ENCODE data around the gene ZNF132.
"Not testable (repeated sequence)": the region's sequence is repeated elsewhere in the genome, so short reads cannot be mapped to it uniquely, and the experiment has no call there.

Gene ZNF132

GRCh38 chr19:58451358-58452101 is 11.6 kb upstream of the ZNF132 start, which contains the start of gene ZNF324B:
ZNF324B (plus strand) TSS chr19:58451622; CDS start chr19:58453702, 2,080 bp downstream.
- peak within 1 kb of the TSS; percentile 72 to 82 for H3K4me3 ChIP-seq (replicated peaks in 1 of 2; ENCODE audit: low read depth in 2 of 2, low read length in 2 of 2)
- peak; percentile 94 to 95 for DNase-seq (ENCODE audit: low read depth in 2 of 2)
- TF ChIP-seq CTCF (IDR thresholded peaks at IDR 0.05; ENCODE audit: low read depth, low read length): no peak

DNA sequence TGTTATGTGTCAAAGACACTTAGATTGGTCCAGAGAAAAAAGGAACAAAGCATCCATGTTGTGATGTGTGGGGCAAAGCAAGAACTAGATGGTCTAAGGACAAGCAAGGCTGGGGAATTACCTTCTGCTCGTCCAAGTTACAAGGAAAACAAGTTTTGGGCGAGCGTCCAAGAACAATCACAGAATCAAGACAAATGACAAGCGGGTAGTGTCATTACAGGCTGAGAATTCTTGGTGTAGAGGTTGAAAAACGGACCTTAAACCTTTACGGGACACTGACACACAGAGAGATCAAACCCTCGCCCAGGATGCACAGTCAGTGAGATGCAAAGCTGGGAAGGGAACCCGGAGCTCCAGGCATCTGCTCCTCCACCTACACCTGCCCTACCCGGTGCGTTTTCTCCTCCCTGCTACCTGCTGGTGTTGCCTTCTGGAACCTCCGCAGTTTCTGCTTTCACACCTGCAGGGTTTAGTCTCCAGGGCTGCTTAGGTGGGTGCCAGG is 11.0 kb upstream of the ZNF132 start:
- peak overlapping the region; percentile 72 to 82 for H3K4me3 ChIP-seq (replicated peaks in 1 of 2; ENCODE audit: low read depth in 2 of 2, low read length in 2 of 2)
- TF ChIP-seq CTCF (IDR thresholded peaks at IDR 0.05; ENCODE audit: low read depth, low read length): no peak
- no peak for DNase-seq (ENCODE audit: low read depth in 2 of 2)

DNA sequence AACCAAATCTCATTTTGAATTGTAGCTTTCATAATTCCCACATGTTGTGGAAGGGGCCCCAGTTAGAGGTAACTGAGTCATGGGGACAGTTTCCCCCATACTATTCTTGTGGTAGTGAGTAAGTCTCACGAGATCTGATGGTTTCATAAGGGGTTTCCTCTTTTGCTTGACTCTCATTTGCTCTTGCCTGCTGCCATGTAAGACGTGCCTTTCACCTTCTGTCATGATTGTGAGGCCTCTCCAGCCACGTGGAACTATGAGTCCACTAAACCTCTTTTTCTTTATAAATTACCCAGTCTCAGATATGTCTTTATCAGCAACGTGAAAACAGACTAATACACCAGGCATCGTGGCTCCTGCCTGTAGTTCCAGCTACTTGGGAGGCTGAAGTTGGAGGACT is 10.0 kb upstream of the ZNF132 start:
- not testable (repeated sequence) for H3K4me3 ChIP-seq (replicated peaks in 1 of 2; ENCODE audit: low read depth in 2 of 2, low read length in 2 of 2)

DNA sequence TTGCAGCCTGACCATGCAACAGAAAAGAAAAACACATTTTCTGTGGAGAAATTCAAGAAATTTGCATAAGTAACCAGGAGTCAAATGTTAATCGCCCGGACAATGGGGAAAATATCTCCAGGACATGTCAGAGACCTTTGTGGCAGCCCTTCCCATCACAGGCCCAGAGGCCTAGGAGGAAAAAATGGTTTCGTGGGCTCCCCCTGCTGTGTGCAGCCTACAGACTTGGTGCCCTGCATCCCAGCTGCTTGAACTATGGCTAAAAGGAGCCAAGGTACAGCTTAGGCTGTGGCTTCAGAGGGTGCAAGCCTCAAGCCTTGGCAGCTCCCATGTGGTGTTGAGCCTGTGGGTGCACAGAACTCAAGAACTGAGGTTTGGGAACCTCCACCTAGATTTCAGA is 8.9 kb upstream of the ZNF132 start:
- H3K4me3 ChIP-seq (replicated peaks in 1 of 2; ENCODE audit: low read depth in 2 of 2, low read length in 2 of 2): not testable (repeated sequence)

More for the DNA sequence above, 10.0 kb upstream of the ZNF132 start:
- not testable (repeated sequence) for DNase-seq (ENCODE audit: low read depth in 2 of 2)

DNA sequence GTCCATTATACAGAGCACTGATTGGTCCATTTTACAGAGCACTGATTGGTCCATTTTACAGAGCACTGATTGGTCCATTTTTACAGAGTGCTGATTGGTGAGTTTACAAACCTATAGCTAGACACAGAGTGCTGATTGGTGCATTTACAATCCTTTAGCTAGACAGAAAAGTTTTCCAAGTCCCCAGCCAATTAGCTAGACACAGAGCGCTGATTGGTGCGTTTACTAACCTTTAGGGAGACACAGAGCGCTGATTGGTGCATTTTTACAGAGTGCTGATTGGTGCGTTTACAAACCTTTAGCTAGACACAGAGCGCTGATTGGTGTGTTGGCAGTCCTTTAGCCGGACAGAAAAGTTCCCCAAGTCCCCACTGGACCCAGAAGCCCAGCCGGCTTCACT is 3.0 kb upstream of the ZNF132 start:
- H3K4me3 ChIP-seq (replicated peaks in 1 of 2; ENCODE audit: low read depth in 2 of 2, low read length in 2 of 2); DNase-seq (ENCODE audit: low read depth in 2 of 2): not testable (repeated sequence)

More for the DNA sequence above, 8.9 kb upstream of the ZNF132 start:
- DNase-seq (ENCODE audit: low read depth in 2 of 2): not testable (repeated sequence)

DNA sequence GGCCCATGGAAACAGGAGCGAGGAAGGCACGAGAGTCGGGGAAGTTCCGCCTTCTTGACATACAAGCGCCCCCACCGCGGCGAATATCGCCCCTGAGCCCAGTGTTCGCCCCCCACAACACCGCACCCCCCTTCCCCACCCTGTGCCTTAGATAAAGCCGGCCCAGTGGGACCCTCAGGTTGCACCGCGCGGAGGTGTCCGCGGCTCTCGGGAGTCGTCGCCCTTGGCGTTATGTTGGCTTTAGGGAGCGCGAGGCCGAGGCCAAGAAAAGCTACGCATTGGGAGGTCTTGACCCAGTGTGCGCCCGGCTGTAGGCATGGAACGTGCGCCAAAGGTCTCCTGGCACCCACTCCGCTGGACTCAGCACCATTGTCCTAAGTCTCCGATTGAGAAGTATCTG is 603 bp upstream of the ZNF132 start:
- no peak for DNase-seq (ENCODE audit: low read depth in 2 of 2)
- TF ChIP-seq CTCF (IDR thresholded peaks at IDR 0.05; ENCODE audit: low read depth, low read length): no peak
- peak overlapping the region; percentile 72 to 93 for H3K4me3 ChIP-seq (replicated peaks in 1 of 2; ENCODE audit: low read depth in 2 of 2, low read length in 2 of 2)

- no peak for TF ChIP-seq CTCF (IDR thresholded peaks at IDR 0.05; ENCODE audit: low read depth, low read length)
- H3K4me3 ChIP-seq (replicated peaks in 1 of 2; ENCODE audit: low read depth in 2 of 2, low read length in 2 of 2): no peak overlapping the region
- peak; percentile 24 to 26 for DNase-seq (ENCODE audit: low read depth in 2 of 2)
Measured at GRCh38 chr19:58434217-58434616, 5.7 kb downstream of the ZNF132 start.

DNA sequence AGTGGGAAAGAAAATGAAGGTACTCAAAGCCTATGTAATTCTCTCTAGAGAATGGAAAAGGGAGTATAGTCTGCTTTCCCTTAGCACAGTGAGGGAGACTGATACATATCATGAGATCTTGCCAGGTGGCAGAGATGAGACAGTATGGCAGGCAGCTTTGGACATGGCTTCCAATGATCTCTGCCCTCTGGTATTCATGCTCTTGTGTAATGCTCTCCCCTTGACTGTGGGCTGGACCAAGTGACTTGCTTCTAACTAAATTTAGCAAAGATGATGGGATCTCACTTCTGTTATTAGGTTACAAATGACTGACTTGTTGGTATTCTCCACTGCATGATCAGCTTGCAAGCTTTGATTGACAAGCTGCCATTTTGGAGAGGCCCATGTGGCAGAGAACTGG is 10.2 kb downstream of the ZNF132 start:
- TF ChIP-seq CTCF (IDR thresholded peaks at IDR 0.05; ENCODE audit: low read depth, low read length): no peak

More for the DNA sequence above, 10.2 kb downstream of the ZNF132 start:
- no peak overlapping the region for H3K4me3 ChIP-seq (replicated peaks in 1 of 2; ENCODE audit: low read depth in 2 of 2, low read length in 2 of 2)
- no peak for DNase-seq (ENCODE audit: low read depth in 2 of 2)

All from cardiac fibroblast (primary cell).